ENCODE results near the gene UBL7. TPM values are rescaled to one million over a fixed set of nuclear protein-coding genes. Genes with fewer than 3 reads are reported as not detected.

The UBL7 gene
- total and polyA plus RNA-seq, 8 donors = 2.0 to 131 (median 35.8) TPM

GRCh38 chr15:74445816-74446763 is 14.9 kb downstream of the UBL7 start:
- 86 to 93% (median 88%) methylated on average over 7 to 9 of the region's 9 CpGs for WGBS, 5 donors
- H3K36me3 ChIP-seq = peaks cover 44 to 69% (median 68%) of the 10 kb centered on the region in 4 donors
- no peaks in the 10 kb centered on the region for H3K9me3 ChIP-seq
- no peaks in the 10 kb centered on the region for H3K27me3 ChIP-seq
- peaks cover 6 to 15% (median 10%) of the 10 kb centered on the region in 4 donors for H3K4me1 ChIP-seq
- no peak overlapping the region for H3K27ac ChIP-seq
- DNase-seq = no peak
- H3K4me3 ChIP-seq = no peak overlapping the region
- TF ChIP-seq EP300 (IDR thresholded peaks at IDR 0.05) = no peak
- no peak for TF ChIP-seq CTCF (IDR thresholded peaks at IDR 0.05)
- no peak for TF ChIP-seq POLR2AphosphoS5 (IDR thresholded peaks at IDR 0.05)
- TF ChIP-seq POLR2A (IDR thresholded peaks at IDR 0.05) = no peak
- intact Hi-C loops (cut with DNase I; ENCODE audit: low total_unique reads) = no loop called here

GRCh38 chr15:74444106-74445062 is 16.6 kb downstream of the UBL7 start:
- Histone ChIP-seq H3K36me3 (peaks cover 30 to 52% (median 51%) of the 10 kb centered on the region in 4 donors), H3K27ac (no peak overlapping the region), H3K27me3 (no peaks in the 10 kb centered on the region), H3K4me3 (no peak overlapping the region), H3K4me1 (peaks cover 6 to 15% (median 10%) of the 10 kb centered on the region in 4 donors), H3K9me3 (no peaks in the 10 kb centered on the region)
- no peak for DNase-seq
- TF ChIP-seq POLR2AphosphoS5 (IDR thresholded peaks at IDR 0.05) = no peak
- TF ChIP-seq EP300 (IDR thresholded peaks at IDR 0.05) = no peak
- TF ChIP-seq CTCF (IDR thresholded peaks at IDR 0.05) = no peak
- no peak for TF ChIP-seq POLR2A (IDR thresholded peaks at IDR 0.05)
- WGBS, 5 donors = 57 to 77% (median 66%) methylated on average over 8 of the region's 8 CpGs
- intact Hi-C loops (cut with DNase I; ENCODE audit: low total_unique reads) = no loop called here

- 33 to 62% (median 45%) methylated on average over 14 of the region's 14 CpGs for WGBS, 5 donors
- Histone ChIP-seq H3K27me3 (no peaks in the 10 kb centered on the region), H3K4me1 (peaks cover 6 to 15% (median 10%) of the 10 kb centered on the region in 4 donors), H3K27ac (no peak overlapping the region), H3K36me3 (peaks cover 19 to 41% (median 40%) of the 10 kb centered on the region in 4 donors), H3K9me3 (no peaks in the 10 kb centered on the region), H3K4me3 (no peak overlapping the region)
- intact Hi-C loops (cut with DNase I; ENCODE audit: low total_unique reads) = no loop called here
- no peak for TF ChIP-seq CTCF (IDR thresholded peaks at IDR 0.05)
- TF ChIP-seq POLR2AphosphoS5 (IDR thresholded peaks at IDR 0.05) = no peak
- no peak for TF ChIP-seq POLR2A (IDR thresholded peaks at IDR 0.05)
- no peak for TF ChIP-seq EP300 (IDR thresholded peaks at IDR 0.05)
- no peak for DNase-seq
Observed at GRCh38 chr15:74443100-74443909, 17.7 kb downstream of the UBL7 start.
